ENCODE measurements around the gene KRTAP12-4.
"Not testable (repeated sequence)": the region's sequence is repeated elsewhere in the genome, so short reads cannot be mapped to it uniquely, and the experiment has no call there.

KRTAP12-4 gene

DNA sequence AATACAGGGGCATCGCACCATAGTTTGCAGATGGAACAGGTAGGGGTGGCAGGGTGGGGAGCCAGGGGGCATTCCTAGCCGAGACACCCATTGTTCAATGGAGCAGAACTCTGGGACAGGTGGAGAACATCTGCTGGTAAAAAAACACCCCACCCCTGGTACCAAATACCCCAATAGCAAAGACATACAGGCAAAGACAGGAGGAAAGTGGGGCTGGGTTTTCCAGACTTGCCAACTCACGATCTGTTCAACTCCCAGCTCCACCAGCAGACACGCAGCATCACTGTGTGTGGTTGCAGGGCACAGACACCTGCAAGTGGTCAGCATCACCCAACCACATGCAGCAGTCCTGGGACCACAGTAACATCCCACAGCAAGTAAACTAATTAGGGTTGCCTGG lies 42.9 kb downstream of the KRTAP12-4 start:
- Histone ChIP-seq H3K9me3 (ENCODE audit: insufficient read depth, low read length) (peaks cover 20% of the 10 kb centered on the region), H3K9ac (ENCODE audit: insufficient read length, low read depth) (no peak overlapping the region), H3K27me3 (ENCODE audit: insufficient read depth, insufficient read length) (no peaks in the 10 kb centered on the region), H3K36me3 (ENCODE audit: insufficient read depth, insufficient read length, low read length) (no peaks in the 10 kb centered on the region), H3K4me3 (ENCODE audit: insufficient read length, low read depth) (no peak overlapping the region), H3K4me1 (ENCODE audit: insufficient read depth, insufficient read length) (peaks cover 6% of the 10 kb centered on the region)
- TF ChIP-seq YY1 (IDR thresholded peaks at IDR 0.05; ENCODE audit: insufficient read depth, insufficient read length) (no peak), SUZ12 (IDR thresholded peaks at IDR 0.05; ENCODE audit: extremely low read depth, insufficient read depth, insufficient read length) (no peak), ZNF274 (IDR thresholded peaks at IDR 0.05; ENCODE audit: low read depth, low read length) (no peak)
- DNase-seq (ENCODE audit: low read depth, low spot score): no peak

DNA sequence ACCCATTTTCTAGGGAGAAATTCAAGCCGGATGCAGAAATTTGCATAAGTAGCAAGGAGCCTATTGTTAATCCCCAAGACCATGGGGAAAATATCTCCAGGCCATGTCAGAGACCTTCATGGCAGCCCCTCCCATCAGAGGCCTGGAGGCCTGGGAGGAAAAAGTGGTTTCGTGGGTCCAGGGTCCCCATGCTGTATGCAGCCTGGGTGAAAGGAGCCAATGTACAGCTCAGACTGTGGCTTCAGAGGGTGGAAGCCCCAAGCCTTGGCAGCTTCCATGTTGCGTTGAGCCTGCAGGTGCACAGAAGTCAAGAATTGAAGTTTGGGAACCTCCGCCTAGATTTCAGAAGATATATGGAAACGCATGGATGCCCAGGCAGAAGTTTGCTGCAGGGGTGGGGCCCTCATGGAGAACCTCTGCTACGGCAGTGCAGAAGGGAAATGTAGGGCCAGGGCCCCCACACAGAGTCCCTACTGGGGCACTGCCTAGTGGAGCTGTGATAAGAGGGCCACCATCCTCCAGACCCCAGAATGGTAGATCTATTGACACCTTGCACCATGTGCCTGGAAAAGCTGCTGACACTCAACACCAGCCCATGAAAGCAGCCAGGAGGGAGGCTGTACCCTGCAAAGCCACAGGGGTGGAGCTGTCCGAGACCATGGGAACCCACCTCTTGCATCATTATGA lies 44.2 kb downstream of the KRTAP12-4 start:
- H3K36me3 ChIP-seq (ENCODE audit: insufficient read depth, insufficient read length, low read length); DNase-seq (ENCODE audit: low read depth, low spot score); H3K4me1 ChIP-seq (ENCODE audit: insufficient read depth, insufficient read length); H3K27me3 ChIP-seq (ENCODE audit: insufficient read depth, insufficient read length); H3K9ac ChIP-seq (ENCODE audit: insufficient read length, low read depth); H3K4me3 ChIP-seq (ENCODE audit: insufficient read length, low read depth): not testable (repeated sequence)
- H3K9me3 ChIP-seq (ENCODE audit: insufficient read depth, low read length): peaks cover 20% of the 10 kb centered on the region

DNA sequence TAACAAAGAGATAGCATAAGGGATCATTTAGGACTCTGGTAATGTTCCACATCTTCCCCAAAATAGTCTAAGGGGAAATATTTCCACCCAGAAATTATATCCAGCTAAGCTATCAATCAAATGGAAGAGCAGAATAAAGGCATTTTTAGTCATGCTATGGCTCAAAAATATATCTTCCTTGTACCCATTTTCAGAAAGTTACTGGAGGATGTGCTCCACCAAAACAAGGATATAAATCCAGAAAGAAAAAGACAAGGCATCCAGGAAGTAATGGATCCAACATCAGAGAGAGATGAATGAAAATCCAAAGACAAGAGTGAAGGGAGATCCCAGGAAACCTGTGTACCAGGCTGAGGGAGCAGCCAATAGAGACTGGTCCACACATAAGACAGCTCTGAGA lies 45.3 kb downstream of the KRTAP12-4 start:
- no peaks in the 10 kb centered on the region for H3K27me3 ChIP-seq (ENCODE audit: insufficient read depth, insufficient read length)
- no peak overlapping the region for H3K9ac ChIP-seq (ENCODE audit: insufficient read length, low read depth)
- H3K36me3 ChIP-seq (ENCODE audit: insufficient read depth, insufficient read length, low read length): no peaks in the 10 kb centered on the region
- DNase-seq (ENCODE audit: low read depth, low spot score): no peak
- peaks cover 2% of the 10 kb centered on the region for H3K4me1 ChIP-seq (ENCODE audit: insufficient read depth, insufficient read length)
- no peak for TF ChIP-seq ZNF274 (IDR thresholded peaks at IDR 0.05; ENCODE audit: low read depth, low read length)
- TF ChIP-seq SUZ12 (IDR thresholded peaks at IDR 0.05; ENCODE audit: extremely low read depth, insufficient read depth, insufficient read length): no peak
- TF ChIP-seq YY1 (IDR thresholded peaks at IDR 0.05; ENCODE audit: insufficient read depth, insufficient read length): no peak
- H3K4me3 ChIP-seq (ENCODE audit: insufficient read length, low read depth): no peak overlapping the region
- H3K9me3 ChIP-seq (ENCODE audit: insufficient read depth, low read length): peaks cover 20% of the 10 kb centered on the region

DNA sequence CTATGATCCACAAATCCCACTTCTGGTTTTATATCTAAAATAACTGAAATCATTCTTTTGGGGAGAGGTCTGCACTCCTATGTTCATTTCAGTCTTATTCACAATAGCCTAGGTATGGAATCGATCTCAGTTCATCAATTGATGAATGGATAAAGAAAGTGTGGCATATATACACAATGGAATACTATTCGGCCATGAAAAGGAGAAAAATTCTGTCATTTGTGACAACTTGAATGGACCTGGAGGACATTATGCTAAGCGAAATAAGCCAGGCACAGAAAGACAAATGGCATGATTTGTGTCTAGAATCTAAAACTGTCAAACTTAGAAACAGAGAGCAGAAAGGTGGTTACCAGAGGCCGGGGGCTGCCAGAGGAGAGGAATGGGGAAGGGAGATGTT lies 48.0 kb downstream of the KRTAP12-4 start:
- DNase-seq (ENCODE audit: low read depth, low spot score): no peak
- no peak for TF ChIP-seq YY1 (IDR thresholded peaks at IDR 0.05; ENCODE audit: insufficient read depth, insufficient read length)
- TF ChIP-seq SUZ12 (IDR thresholded peaks at IDR 0.05; ENCODE audit: extremely low read depth, insufficient read depth, insufficient read length): no peak
- TF ChIP-seq ZNF274 (IDR thresholded peaks at IDR 0.05; ENCODE audit: low read depth, low read length): no peak
- H3K27me3 ChIP-seq (ENCODE audit: insufficient read depth, insufficient read length): no peaks in the 10 kb centered on the region
- peaks cover 20% of the 10 kb centered on the region for H3K9me3 ChIP-seq (ENCODE audit: insufficient read depth, low read length)
- no peak overlapping the region for H3K4me3 ChIP-seq (ENCODE audit: insufficient read length, low read depth)
- H3K4me1 ChIP-seq (ENCODE audit: insufficient read depth, insufficient read length): no peaks in the 10 kb centered on the region
- no peaks in the 10 kb centered on the region for H3K36me3 ChIP-seq (ENCODE audit: insufficient read depth, insufficient read length, low read length)
- no peak overlapping the region for H3K9ac ChIP-seq (ENCODE audit: insufficient read length, low read depth)
